Thymus (tissue), 11 donors: ENCODE data around the gene SAPCD2. TPM values are rescaled to one million over a fixed set of nuclear protein-coding genes. Genes with fewer than 3 reads are reported as not detected.
"Not testable (repeated sequence)": the region's sequence is repeated elsewhere in the genome, so short reads cannot be mapped to it uniquely, and the experiment has no call there.

Source experiments
- DNase-seq, 9 donors: peaks; one replicate each; pipeline ENCODE4 v3.0.0-alpha.2; 2013; ENCODE audit warnings: low spot score in 9 of 9, low read depth in 6 of 9, missing footprints in 1 of 9
- H3K27ac ChIP-seq, 2 donors: one replicate each; pipeline ENCODE4 v1.5.1; 2013; ENCODE audit warnings: control low read depth in 1 of 2, low read depth in 1 of 2, low read length in 1 of 2, mild to moderate bottlenecking in 1 of 2, moderate library complexity in 1 of 2
- H3K27me3 ChIP-seq, 2 donors: one replicate each; pipeline ENCODE4 v1.5.1; 2013; ENCODE audit warnings: low read length in 1 of 2; ENCODE audit not compliant: control insufficient read depth in 2 of 2, insufficient read depth in 1 of 2
- H3K36me3 ChIP-seq, 2 donors: one replicate each; pipeline ENCODE4 v1.5.1; 2013; ENCODE audit warnings: low read length in 1 of 2, mild to moderate bottlenecking in 1 of 2, moderate library complexity in 1 of 2; ENCODE audit not compliant: control insufficient read depth in 2 of 2, insufficient read depth in 2 of 2
- H3K4me1 ChIP-seq, 2 donors: one replicate each; pipeline ENCODE4 v1.5.1; 2013; ENCODE audit warnings: low read length in 2 of 2; ENCODE audit not compliant: control insufficient read depth in 2 of 2, insufficient read depth in 2 of 2
- H3K4me3 ChIP-seq, 2 donors: one replicate each; pipeline ENCODE4 v1.5.1; 2013; ENCODE audit warnings: low read length in 2 of 2, control low read depth in 1 of 2, mild to moderate bottlenecking in 1 of 2
- H3K9me3 ChIP-seq, 2 donors: one replicate each; pipeline ENCODE4 v1.5.1; 2013; ENCODE audit warnings: low read length in 1 of 2, mild to moderate bottlenecking in 1 of 2; ENCODE audit not compliant: control insufficient read depth in 2 of 2, insufficient read depth in 1 of 2
- WGBS: extraction: QIAGEN DNeasy Blood & Tissue Kit; methylation state at CpG from one replicate; pipeline ENCODE4 v1.1.7; 2013; 5-methylcytosine and 5-hydroxymethylcytosine counted together
- polyA plus RNA-seq: library from polyadenylated mRNA; stranded (reverse); fragments of 200-250 nt; gene quantifications from one replicate; pipeline ENCODE4 v1.2.3, GENCODE V29; 2013
- total RNA-seq: library from RNA; stranded (reverse); fragments of 120-200 nt; gene quantifications from one replicate; pipeline ENCODE4 v1.2.4, GENCODE V29; 2013
- donor health status: healthy.

Gene SAPCD2
- total and polyA plus RNA-seq, 2 donors, result 0.87 to 6.3 TPM

DNA sequence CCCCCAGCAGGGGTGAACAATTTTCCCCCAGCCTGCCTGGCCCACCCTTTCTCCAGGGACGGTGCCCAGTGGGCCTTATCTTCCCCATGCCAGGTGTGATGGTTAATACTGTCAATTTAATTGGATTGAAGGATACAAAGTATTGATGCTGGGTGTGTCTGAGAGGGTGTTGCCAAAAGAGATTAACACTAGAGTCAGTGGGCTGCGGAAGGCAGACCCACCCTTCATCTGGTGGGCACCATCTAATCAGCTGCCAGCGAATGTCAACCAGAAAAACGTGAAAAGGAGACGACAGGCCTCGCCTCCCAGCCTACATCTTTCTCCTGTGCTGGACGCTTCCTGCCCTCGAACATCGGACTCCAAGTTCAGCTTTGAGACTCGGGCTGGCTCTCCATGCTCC lies 32.9 kb downstream of the SAPCD2 start:
- 96% methylated on average over 10 of the region's 10 CpGs for WGBS
- Histone ChIP-seq H3K36me3 (no peaks in the 10 kb centered on the region), H3K4me3 (no peak overlapping the region), H3K4me1 (peaks cover under 1 to 17% of the 10 kb centered on the region in 2 donors), H3K27ac (no peak overlapping the region), H3K27me3 (peaks cover 3 to 49% of the 10 kb centered on the region in 2 donors), H3K9me3 (no peaks in the 10 kb centered on the region)
- no peak for DNase-seq

DNA sequence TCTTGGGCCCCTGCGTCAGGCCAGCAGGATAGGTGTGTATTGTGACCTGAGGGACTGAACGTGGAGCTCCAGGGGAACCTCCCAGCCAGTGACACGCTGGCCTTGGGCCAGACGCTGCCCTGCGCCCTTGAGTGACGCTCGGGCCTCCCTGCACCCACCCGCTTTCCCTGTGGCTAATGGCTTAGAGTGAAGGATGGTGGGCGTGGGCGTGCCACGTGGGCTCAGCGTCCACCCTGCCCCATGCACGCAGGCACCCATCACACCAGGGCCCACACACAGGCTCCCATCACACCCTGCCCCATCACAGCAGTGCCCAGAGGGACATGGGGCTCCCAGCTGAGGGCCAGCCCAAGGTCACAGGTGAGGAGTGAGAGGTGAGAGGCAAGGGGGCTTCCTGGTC lies 33.3 kb downstream of the SAPCD2 start:
- Histone ChIP-seq H3K4me1 (peaks cover 4 to 21% of the 10 kb centered on the region in 2 donors), H3K27ac (no peak overlapping the region), H3K9me3 (no peaks in the 10 kb centered on the region), H3K4me3 (no peak overlapping the region), H3K36me3 (no peaks in the 10 kb centered on the region), H3K27me3 (peaks cover 5 to 53% of the 10 kb centered on the region in 2 donors)
- 94% methylated on average over 13 of the region's 13 CpGs for WGBS
- DNase-seq, result no peak

DNA sequence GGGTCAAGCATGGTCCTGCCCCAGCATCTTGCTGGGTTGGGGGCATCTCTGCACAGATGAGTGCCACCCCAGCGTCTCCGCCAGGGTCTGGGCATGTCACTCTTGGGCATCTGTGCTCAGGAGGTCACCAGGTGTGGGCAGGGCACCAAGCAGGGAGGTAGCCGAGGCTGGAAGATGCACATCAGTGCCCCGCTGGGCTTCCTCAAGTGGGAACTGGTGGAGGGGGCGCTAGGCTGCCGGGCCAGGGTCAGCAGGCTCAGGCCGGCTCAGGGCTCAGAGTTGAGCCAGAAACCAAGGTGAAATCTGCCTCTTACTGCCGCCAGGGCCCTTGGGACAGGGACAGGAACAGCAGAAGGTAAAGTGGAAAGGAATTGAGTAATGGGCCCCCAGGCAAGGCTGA lies 34.4 kb downstream of the SAPCD2 start:
- no peaks in the 10 kb centered on the region for H3K36me3 ChIP-seq
- no peak overlapping the region for H3K4me3 ChIP-seq
- peaks cover 16 to 53% of the 10 kb centered on the region in 2 donors for H3K27me3 ChIP-seq
- H3K9me3 ChIP-seq, result no peaks in the 10 kb centered on the region
- H3K4me1 ChIP-seq, result peaks cover 4 to 25% of the 10 kb centered on the region in 2 donors
- WGBS, result 94% methylated on average over 8 of the region's 8 CpGs
- H3K27ac ChIP-seq, result no peak overlapping the region
- no peak for DNase-seq

DNA sequence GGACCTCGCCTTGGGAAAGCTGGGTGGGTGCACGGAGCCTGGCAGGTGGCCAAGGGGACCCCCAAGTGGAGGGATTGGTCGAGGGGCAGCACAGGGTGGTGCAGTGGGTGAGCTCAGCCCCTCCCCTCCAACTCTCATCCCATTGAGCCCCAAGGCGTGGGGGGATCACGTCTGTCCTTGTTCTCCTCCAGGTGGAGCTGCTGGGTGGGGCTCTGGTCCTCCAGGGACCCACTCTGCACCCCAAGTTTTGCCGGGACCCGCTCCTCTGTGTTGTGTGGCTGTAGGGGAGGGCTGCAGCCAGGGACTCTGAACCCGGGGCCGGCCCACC lies 34.9 kb downstream of the SAPCD2 start:
- no peaks in the 10 kb centered on the region for H3K36me3 ChIP-seq
- H3K4me1 ChIP-seq, result peaks cover 4 to 29% of the 10 kb centered on the region in 2 donors
- H3K9me3 ChIP-seq, result no peaks in the 10 kb centered on the region
- no peak for DNase-seq
- H3K27ac ChIP-seq, result no peak overlapping the region
- 46% methylated on average over 9 of the region's 9 CpGs for WGBS
- no peak overlapping the region for H3K4me3 ChIP-seq
- H3K27me3 ChIP-seq, result peaks cover 19 to 53% of the 10 kb centered on the region in 2 donors

GRCh38 chr9:137034709-137035506 lies 35.4 kb downstream of the SAPCD2 start:
- DNase-seq, result peak; percentile 68 to 93 (median 78)

DNA sequence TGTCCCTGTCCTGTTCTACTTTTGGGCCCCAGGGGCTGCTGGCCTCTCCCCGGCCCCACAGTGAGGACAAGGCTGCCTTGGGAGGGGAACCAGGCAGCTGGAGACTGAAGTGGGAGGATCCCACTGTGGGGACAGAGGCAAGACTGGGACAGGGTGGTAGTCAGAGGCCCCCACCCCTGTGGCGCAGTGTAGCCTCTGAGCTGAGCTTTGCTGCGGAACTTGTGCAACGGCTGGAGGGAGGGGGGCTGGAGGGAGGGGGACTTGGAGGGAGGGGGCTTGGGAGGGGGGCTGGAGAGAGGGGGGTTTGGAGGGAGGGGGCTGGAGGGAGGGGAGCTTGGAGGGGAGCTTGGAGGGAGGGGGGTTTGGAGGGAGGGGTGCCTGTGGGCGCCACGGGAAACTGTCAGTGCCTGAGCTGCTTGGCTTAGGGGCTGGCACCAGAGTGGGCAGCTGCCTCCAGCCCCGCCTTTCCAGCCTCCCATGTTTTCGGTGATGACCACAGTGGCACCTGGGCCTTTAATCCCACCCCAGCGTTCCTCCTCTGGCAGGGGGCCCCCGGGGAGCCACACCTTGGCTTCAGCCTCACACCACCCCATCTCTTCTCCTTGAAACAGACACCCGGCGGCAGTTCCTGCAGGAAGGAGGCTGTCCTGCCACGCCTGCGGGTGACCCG lies 36.2 kb downstream of the SAPCD2 start:
- peaks cover 26 to 62% of the 10 kb centered on the region in 2 donors for H3K27me3 ChIP-seq
- H3K4me3 ChIP-seq, result no peak overlapping the region
- no peak for DNase-seq
- WGBS, result 8% methylated on average over 15 of the region's 15 CpGs
- H3K36me3 ChIP-seq, result no peaks in the 10 kb centered on the region
- no peaks in the 10 kb centered on the region for H3K9me3 ChIP-seq
- no peak overlapping the region for H3K27ac ChIP-seq
- H3K4me1 ChIP-seq, result peaks cover 8 to 42% of the 10 kb centered on the region in 2 donors

More at GRCh38 chr9:137034709-137035506, 35.4 kb downstream of the SAPCD2 start:
- 2% methylated on average over 24 of the region's 24 CpGs for WGBS
- Histone ChIP-seq H3K4me1 (peaks cover 7 to 35% of the 10 kb centered on the region in 2 donors), H3K9me3 (no peaks in the 10 kb centered on the region), H3K27ac (peak overlapping the region in 1 of 2 donors; percentile 8), H3K27me3 (peaks cover 23 to 56% of the 10 kb centered on the region in 2 donors), H3K4me3 (no peak overlapping the region), H3K36me3 (no peaks in the 10 kb centered on the region)

DNA sequence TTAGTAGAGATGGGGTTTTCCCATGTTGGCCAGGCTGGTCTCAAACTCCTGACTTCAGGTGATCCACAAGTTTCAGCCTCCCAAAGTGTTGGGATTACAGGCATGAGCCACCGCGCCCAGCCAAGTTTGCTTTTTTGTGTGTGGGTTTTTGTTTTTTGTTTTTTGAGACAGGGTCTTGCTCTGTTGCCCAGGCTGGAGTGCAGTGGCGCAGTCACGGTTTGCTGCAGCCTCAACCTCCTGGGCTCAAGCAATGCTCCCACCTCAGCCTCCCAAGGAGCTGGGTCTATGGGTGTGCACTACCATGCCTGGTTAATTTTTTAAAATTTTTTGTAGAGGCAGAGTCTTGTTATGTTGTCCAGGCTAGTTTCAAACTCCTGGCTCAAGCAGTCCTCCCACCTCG lies 36.9 kb downstream of the SAPCD2 start:
- not testable (repeated sequence) for H3K9me3 ChIP-seq, H3K4me3 ChIP-seq, H3K27ac ChIP-seq, DNase-seq, H3K36me3 ChIP-seq
- peaks cover 13 to 49% of the 10 kb centered on the region in 2 donors for H3K4me1 ChIP-seq
- WGBS, result 97% methylated on average over 5 of the region's 5 CpGs
- H3K27me3 ChIP-seq, result peaks cover 26 to 64% of the 10 kb centered on the region in 2 donors

DNA sequence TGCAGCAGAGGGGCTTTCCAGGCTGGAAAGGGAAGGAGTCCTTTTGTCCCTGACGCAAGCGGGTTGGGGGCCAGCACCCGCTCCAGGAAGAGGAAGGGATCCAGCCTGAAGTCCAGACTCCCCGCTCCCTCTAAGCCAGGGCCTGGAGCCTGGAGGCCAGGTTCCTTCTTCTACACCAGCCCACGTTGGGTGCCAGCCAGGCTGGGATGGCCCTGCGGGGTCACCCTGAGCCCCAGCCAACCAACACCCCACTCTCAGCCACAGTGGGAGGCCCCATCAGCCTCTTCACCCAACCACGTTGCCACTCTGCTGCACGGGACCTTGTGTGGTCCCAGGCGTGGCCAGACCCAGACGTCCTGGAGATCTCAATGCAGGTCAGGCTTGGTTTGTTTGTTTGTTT lies 37.5 kb downstream of the SAPCD2 start:
- WGBS, result 56% methylated on average over 10 of the region's 10 CpGs
- H3K4me3 ChIP-seq, result no peak overlapping the region
- peaks cover 26 to 67% of the 10 kb centered on the region in 2 donors for H3K27me3 ChIP-seq
- no peaks in the 10 kb centered on the region for H3K9me3 ChIP-seq
- no peaks in the 10 kb centered on the region for H3K36me3 ChIP-seq
- no peak for DNase-seq
- peaks cover 13 to 51% of the 10 kb centered on the region in 2 donors for H3K4me1 ChIP-seq
- H3K27ac ChIP-seq, result peak overlapping the region in 1 of 2 donors; percentile 26

GRCh38 chr9:137031904-137032640 lies 38.3 kb downstream of the SAPCD2 start, which contains the start of gene FUT7:
Gene FUT7, minus strand, starts transcription at chr9:137032088. Its CDS starts 97 bp downstream, at chr9:137031991.
- H3K4me3 ChIP-seq, result no peak within 1 kb of the TSS
- peaks cover 13 to 56% of the 10 kb centered on the region in 2 donors for H3K4me1 ChIP-seq
- no peaks in the 10 kb centered on the region for H3K9me3 ChIP-seq
- peaks cover 31 to 70% of the 10 kb centered on the region in 2 donors for H3K27me3 ChIP-seq
- 21% methylated on average over 16 of the region's 16 CpGs for whole genome bisulfite sequencing
- H3K27ac ChIP-seq, result peak within 1 kb of the TSS; percentile 19 to 57
- no peak for DNase-seq
- no peaks in the 10 kb centered on the region for H3K36me3 ChIP-seq
